HG03439 (cell line): ENCODE data around the gene EPHB1.
"Not testable (repeated sequence)": the region's sequence is repeated elsewhere in the genome, so short reads cannot be mapped to it uniquely, and the experiment has no call there.

Experiments
- ATAC-seq: cut with Tn5 transposase; IDR thresholded peaks from one replicate; pipeline ENCODE4 v1.9.1; 2021; ENCODE audit warnings: mild to moderate bottlenecking, moderate library complexity; ENCODE audit not compliant: unreplicated experiment

Gene EPHB1

DNA sequence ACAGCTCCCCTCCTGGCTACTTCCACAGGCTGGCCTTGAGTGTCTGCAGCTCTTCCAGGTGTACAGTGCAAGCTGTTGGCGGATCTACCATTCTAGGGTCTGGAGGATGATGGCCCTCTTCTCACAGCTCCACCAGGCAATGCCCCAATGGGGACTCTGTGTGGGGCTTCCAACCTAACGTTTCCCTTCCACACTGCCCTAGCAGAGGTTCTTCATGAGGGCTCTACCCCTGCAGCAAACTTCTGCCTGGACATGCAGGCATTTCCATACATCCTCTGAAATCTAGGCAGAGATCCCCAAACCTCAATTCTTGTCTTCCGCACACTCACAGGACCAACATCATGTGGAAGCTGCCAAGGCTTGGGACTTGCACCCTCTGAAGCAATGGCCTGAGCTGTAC, 438.4 kb downstream of the EPHB1 start:
- ATAC-seq, result not testable (repeated sequence)

DNA sequence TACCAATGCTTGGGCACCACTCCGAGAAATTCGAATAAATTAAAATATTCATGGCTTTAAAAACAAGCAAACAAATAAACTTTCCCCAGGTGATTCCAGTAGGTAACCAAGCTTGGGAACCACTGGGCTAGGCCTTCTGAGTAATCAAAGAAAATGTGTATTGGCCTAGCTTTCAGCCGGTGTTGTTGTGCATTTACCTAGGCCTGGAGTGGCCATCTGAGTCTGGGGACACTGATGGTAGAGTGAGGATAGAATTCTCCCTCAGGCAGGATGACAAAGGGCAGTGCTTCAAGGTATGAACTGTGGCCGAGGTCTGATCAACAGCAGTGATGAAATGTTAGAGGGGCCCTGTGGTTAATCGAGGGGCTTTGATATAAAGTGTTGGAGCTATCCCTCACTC, 440.5 kb downstream of the EPHB1 start:
- no peak for ATAC-seq

DNA sequence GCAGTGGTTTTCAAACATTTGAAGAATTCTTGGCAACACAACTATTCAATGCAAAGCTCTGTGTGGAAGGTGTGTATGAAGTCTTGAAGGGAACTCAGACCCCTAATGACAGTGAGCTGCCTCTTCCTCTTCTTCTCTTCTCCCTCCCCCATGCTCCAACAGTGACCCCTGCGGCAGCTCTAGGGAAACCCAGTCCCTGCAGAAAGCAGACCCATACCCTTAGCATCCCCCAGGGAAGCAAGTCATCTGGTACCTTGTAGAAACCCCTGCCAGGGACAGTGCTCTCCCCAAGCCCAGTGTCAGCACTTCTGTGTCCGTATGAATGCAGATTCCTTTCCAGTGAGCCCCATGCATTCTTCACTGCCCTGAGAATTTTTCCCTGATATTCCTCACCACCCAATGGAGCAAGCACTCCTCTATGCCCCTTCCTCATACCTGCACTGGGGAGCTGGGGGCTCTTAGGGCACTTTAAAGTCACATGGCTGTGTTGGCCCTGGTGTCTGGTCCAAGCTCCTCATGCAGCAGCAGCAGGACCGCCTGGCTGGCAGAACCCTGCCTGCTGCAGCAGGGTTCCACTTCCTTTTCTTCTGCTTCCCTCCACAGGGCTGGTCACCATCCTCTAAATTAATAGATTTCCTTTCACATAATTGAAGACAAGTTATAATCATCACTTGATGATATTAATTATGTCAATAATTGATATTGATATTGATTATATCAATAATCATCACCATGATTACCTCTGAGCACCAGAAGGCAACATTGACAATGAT, 442.5 kb downstream of the EPHB1 start:
- no peak for ATAC-seq

DNA sequence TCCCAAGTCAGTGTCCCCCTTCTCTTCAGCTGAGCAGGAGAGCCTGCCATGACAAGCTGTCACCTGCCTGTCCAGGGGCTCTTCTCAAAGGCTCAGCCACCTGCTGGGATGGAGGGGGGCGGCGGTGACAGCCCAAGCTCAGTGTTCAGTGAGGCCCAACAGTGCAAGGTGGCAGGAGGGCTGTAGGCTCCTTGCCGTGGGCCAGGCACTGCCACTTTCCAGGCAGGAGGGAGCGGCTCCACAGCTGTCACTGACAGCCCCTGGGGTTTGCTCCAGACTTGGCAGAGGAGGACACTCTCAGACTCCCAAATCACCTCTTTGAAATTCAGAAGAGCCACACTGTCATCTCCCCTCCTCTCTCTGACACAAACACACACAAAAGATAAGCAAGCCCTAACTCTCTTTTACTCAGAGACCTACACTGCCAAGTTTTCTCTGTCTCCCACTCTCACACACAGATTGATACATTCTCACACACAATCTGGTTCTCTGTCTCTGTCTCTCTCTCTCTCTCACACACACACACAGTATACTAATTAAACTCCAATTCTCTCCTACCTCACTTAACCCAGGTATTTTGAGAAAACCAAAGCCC, 443.3 kb downstream of the EPHB1 start:
- ATAC-seq, result no peak

DNA sequence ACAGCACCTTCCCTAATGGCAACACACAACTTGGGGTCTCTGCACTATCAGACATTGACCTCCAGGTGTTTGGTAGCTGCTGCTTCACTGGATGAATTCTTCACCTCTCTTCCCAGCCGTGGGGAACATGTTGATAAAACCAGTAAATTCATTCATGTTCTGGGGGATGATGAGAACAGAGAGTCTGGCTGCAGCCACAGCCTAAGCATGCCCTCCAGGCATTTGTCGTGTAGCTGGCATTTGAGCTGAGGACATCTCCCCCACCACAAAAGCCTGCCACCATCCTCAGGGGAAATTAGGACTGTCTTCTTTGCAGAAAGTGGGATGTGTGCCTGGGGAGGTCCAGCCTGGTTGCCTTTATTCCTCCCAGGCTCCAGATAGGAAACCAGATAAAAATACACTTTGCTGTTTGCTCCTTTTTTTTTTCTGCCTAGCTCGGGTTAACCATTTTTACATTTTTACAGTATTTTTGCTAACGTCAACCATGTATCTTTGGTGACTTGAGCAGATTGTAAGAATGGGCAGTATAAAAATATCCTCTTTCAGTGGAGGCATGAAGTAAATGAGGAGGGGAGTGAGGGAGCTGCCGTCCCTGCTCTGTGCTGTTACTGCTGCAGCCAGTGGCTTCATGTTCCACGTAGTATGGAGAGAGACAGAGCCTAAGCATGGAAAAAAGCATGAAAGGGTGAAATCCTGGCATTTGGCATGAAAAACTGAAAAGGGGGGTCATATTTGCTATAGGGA, 444.0 kb downstream of the EPHB1 start:
- ATAC-seq, result no peak

DNA sequence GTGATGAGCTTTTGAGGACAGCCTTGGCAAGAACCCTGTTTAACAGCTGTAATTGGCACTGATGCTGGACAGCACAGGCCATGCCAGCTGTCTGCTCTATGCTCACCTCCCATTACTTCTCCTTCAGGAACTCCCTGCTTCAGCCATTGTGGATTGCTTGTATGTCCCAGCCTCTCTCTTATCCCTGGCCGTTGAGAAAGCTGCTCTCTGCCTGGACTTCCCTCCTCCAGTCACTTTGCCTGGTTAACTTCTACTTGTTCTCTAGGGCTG, 444.5 kb downstream of the EPHB1 start:
- no peak for ATAC-seq

DNA sequence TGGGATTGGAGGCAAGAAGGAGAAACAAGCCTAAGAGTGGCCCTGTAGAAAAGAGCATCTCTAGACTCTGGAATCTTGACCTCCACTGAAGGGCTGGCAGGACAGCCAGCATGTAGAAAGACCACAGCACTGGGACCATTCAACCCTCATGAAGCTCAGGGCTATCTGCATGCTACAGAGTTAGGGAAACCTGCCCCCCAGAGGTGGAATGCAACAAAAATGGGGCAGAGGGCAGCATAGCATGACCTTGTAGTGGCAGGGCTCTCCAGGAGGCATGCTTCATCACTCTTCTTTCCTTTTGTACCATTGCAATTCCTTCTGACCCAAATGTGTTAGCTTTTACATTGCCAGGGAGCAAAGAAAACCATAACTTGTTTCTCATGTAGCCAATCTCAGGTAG, 445.4 kb downstream of the EPHB1 start:
- ATAC-seq, result no peak

DNA sequence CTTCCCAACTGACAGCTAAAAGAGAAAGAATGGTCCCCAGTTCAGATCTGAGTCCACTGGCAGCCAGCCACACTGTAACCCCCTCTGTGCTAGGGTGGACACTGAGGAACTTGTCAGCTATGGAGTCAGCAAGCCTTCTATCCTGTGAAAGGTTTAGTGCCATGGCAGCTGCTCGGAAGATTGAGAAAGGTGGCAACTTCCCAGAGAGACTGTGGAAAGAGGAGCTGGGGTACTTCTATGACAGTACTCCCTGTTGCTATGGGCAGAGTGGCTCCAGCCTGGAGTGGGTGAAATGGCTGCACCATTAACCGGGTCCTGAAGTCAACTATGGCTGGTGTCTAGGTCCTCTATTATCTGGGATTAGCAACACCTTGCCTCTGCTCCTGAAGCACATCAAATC, 447.2 kb downstream of the EPHB1 start:
- ATAC-seq, result no peak

DNA sequence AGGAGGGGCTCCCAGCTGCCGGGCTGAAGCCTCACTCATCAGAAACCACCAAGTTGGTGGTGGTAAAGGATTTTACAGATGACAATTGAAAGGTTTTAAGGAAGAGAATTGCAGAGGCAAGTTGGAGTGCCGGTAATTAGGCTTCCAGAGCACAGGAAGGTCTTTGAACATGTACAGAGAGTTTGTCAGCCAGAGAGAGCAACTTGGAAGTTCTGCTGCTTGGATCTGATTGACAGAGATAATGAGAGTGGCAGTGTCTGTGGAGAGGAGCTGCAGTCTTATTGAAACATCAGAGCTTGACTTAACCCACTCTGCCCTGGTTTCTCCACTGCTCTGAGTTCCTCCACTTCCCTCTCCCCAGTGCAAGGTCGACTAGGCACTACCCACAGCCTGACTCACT, 448.6 kb downstream of the EPHB1 start:
- ATAC-seq, result no peak

DNA sequence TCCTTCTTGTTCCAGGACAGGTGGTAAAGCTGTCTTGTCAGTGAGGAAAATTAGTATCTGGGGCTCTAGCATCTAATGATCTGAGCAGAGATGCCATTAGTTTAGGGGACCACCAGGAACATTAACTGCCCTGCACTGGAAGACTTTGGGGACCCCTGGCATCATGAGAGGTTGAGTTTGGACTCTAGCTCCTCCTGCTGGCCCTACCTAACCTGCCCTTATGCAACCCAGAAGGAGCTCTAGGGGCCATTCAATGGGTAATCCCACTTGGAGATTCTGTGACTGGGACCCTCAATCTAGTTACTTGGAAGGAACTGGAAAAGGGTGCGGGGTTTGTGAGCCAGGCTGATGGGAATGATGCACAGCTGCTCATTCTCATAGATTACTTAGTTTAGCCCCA, 451.0 kb downstream of the EPHB1 start:
- no peak for ATAC-seq

DNA sequence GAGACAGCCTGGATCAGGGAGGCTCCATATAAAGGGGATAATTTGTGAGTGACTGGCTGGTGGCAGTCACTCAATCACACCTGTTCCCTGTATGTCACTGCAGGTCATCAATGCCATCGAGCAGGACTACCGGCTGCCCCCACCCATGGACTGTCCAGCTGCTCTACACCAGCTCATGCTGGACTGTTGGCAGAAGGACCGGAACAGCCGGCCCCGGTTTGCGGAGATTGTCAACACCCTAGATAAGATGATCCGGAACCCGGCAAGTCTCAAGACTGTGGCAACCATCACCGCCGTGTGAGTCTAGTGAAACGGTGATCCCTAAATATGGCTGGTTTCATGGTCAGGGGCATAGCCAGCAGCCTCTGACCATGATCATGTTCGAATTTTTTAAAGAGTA, 453.2 kb downstream of the EPHB1 start:
- ATAC-seq, result no peak

DNA sequence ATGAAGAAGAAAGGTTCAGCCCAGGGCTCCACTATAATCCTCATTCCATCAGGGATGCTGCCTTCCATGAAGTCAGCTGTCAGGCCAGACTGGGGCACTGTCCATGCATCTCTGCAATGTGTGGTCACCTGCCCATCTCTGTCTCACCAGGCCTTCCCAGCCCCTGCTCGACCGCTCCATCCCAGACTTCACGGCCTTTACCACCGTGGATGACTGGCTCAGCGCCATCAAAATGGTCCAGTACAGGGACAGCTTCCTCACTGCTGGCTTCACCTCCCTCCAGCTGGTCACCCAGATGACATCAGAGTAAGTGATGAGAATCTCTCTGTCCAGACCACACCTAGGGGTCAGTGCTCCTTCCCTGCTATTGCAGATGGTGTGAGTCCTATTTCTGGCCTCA, 454.1 kb downstream of the EPHB1 start:
- ATAC-seq, result no peak

DNA sequence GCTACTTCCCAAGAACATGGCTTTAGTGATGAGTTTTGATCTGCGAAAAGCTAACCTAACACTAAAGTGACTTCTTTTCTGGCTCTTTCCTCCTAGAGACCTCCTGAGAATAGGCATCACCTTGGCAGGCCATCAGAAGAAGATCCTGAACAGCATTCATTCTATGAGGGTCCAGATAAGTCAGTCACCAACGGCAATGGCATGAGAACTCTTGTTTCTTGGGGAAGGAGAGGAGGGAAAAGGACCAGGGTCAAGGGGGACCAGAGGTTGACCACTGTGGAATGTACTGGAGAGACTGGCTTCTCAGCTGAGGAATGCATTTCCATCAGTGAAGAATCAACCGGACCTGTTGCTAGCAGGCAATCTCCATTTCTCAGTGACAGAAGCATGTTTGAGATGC, 463.9 kb downstream of the EPHB1 start:
- ATAC-seq, result no peak

DNA sequence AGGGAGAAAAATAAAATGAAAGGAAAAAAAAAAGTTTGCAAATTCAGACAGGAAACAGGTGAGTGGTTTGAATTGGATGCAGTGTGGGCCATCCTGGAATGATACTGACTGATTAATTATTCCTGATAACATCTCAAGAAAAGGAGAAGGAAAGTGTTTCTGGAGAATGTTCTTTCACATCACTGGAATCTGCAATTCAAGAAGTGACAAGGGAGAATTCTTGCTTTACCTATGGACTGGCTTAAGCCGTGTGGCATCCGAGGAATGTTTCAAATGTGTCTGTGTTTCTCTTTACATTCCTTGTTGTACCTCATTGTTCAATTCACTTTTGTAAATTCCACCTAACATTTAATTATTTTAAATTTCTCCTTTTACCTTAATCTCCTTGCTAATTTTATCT, 465.0 kb downstream of the EPHB1 start:
- no peak for ATAC-seq

DNA sequence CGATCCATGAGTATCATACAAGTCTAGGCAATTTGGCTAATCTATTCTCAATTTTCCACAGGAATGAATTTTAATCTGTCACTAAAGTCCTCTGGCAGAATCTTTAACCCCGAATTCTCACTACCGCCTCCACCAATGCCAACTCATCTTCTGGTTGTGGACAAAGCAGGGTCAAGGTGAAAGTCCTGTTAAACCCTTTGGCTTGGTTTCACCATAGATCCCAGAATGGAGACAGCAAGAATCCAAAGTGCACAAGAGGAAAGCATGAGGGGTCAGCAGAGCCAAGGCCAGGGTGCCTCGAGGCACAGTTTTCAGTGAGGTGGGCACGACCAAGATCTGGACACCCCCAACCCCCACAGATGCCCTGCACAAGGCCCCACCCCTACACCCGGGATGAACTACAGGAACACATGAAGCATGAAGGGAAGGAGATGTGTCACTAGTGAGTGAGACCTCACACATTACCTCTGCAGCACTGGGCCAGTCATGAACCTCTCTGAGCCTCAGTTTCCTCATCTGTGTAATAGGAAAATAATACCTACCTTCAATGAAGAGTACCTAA, 466.2 kb downstream of the EPHB1 start:
- no peak for ATAC-seq

DNA sequence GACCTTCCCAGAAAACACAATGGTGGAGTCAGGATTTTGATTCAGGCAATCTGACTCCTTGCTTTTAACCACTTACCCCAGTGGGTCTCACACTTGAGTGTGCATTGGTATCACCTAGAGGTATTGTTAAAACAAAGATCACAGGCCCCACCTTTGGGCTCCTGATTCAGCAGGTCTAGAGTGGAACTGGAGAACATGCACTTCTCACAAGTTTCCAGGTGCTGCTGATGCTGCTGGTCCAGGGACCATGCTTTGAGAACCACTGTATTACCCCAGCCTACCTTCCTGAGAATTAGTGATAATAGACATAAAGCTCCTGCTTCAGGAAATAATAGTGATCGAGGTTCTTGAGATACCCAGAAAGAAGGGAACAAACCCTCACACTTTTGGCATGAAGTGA, 466.9 kb downstream of the EPHB1 start:
- ATAC-seq, result no peak

DNA sequence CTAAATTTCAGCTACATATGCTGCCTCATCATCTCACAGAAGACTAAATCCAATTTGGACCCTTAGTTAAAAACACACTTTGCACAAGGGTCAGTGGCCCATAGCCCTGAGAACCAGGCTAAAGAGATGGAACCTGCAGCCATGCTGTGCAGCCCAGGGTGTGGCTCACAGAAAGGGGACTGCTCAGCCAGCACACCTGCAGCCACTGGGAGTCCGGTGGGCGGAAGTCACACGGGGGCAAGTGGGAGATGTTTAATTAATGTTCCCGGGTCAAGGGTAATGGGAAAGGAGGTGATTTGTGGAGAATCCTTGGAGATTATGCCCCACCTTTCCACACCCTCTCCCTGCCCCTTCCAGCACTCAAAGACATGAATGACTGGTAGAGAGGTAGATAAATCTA, 467.4 kb downstream of the EPHB1 start:
- no peak for ATAC-seq

DNA sequence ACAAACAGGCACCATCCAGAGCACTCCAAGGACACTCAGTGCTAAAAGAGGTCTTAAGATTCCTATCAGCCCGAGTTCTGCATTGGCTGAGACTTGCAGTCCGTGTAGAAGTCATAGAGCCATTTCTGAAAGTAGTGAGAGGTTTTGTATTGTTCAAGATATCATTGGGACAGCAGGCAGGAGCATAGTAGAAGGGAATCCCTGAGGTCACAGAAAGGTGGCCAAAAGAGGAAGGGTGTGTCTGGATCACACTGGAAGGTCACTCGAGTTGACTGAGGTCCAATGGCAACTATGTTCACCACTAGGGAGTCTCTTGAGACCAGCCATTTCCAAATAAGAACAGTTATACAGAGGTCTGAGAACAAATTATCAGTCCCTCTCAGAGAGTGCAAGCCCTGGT, 468.3 kb downstream of the EPHB1 start:
- no peak for ATAC-seq

DNA sequence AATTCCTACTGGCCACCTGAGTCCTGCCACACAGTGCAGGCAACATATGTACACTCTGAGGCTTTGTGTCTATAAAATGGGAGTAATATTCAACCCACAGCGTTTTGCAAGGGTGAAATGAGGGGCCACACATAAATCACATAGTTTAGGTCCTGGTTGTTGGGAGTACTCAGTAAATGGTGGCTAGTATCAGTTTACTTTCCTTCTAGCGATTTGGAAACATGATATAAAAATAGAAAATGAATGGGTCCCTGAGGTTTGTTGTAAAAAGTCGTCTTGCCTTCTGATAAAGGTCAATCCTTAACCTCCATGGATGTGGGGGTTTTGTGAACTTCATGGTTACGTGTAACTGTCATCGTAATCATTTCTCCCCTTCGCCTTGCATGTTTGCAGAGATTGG, 472.4 kb downstream of the EPHB1 start:
- no peak for ATAC-seq

DNA sequence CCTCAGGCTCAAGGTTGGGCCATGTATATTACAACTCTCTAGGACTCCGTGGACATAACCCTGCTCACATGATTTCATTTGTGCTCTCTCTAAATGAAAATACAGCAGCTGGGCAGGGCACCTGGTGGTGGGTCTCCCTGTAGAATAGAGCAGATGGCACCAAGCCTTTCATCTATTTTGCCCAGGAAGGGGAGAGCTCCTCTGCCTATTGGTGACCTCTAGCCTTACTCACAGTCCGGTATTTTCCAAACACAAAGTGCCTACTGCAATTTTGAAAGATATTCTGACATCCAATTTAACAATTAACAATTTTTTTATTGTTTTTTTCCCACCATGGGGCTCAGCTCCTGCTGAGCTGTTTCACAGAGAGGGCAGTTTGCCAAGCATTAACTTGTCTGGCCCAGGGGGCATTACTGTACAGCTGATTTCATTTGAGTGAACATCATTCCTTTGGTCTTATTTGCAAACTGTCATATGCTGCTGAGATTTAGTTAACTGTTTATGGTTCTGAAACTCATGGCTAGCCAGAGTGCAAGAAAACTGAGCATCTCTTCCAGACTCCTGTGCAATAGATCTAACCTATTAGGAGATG, 474.0 kb downstream of the EPHB1 start:
- ATAC-seq, result no peak

DNA sequence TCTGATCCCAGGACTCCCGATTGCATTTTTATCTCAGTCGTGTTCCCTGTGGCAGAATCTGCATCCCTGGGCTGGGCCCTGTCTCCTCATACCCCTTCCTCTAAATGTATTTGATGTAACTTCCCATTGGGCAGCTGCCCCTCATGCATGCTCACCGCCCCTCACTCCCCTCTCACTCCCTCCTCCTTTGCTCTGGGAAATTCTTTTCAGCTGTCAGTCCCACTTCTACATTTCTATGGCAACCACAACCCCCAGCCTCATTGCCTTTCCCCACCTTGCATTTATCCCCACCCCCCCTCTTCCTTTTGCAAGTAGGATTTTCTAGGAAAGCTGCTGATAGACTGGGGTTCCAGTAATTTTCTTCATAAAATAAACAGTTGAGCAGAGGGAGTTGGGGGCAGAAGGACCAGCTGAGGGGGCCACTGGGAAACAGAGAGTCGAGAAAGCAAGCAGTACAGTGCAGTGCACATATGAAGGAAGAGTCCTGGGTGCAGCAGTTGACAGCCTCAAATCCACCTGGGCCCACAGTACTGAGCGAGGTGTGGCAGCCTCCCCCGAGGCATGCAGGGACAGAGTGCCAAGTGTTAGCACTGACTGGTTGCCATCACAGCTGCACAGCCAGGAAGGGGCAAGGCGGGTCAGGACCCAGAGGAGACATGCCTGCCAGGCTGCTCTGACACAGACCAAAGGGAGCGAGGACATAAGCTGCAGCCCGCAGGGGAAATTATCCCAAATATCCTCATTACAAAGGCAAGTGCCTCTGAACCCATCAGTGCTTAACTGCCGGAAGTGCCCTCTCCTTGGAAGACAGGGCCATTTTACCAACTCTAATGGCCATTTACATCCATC, 476.3 kb downstream of the EPHB1 start:
- no peak for ATAC-seq
